Measurements from ENCODE around the gene TANC1.

Gene TANC1

GRCh38 chr2:159230145-159230877, 261.9 kb downstream of the TANC1 start:
- no peak for DNase-seq

- no peak for DNase-seq
These were observed 264.2 kb downstream of the TANC1 start for GRCh38 chr2:159232456-159233170.

- no peak for DNase-seq
These were observed 266.4 kb downstream of the TANC1 start for GRCh38 chr2:159234868-159235267.

GRCh38 chr2:159243529-159243928, 275.1 kb downstream of the TANC1 start:
- no peak for DNase-seq

GRCh38 chr2:159246325-159246988, 278.0 kb downstream of the TANC1 start:
- no peak for DNase-seq

- peak; percentile 93 for DNase-seq
These were observed 281.7 kb downstream of the TANC1 start for GRCh38 chr2:159249990-159250715.

- no peak for DNase-seq
These were observed 283.1 kb downstream of the TANC1 start for GRCh38 chr2:159251296-159252173.

GRCh38 chr2:159252905-159253304, 284.5 kb downstream of the TANC1 start:
- no peak for DNase-seq

GRCh38 chr2:159256159-159256558, 287.7 kb downstream of the TANC1 start:
- no peak for DNase-seq

- no peak for DNase-seq
These were observed 293.8 kb downstream of the TANC1 start for GRCh38 chr2:159262226-159262625.

GRCh38 chr2:159262904-159263303, 294.5 kb downstream of the TANC1 start:
- DNase-seq: no peak

- DNase-seq: no peak
These were observed 296.7 kb downstream of the TANC1 start for GRCh38 chr2:159265171-159265576.

- DNase-seq: no peak
These were observed 298.1 kb downstream of the TANC1 start for GRCh38 chr2:159266554-159266953.

- DNase-seq: no peak
These were observed 299.5 kb downstream of the TANC1 start for GRCh38 chr2:159267921-159268320.

- no peak for DNase-seq
These were observed 302.4 kb downstream of the TANC1 start for GRCh38 chr2:159270744-159271379.

GRCh38 chr2:159272156-159272555, 303.7 kb downstream of the TANC1 start:
- no peak for DNase-seq

GRCh38 chr2:159275111-159275510, 306.7 kb downstream of the TANC1 start:
- DNase-seq: no peak

GRCh38 chr2:159279700-159280099, 311.3 kb downstream of the TANC1 start:
- no peak for DNase-seq

- no peak for DNase-seq
These were observed 312.6 kb downstream of the TANC1 start for GRCh38 chr2:159281002-159281401.

Data from DMS79 (cell line).